Motor neuron (in vitro differentiated cells): ENCODE results near the gene NRCAM. TPM values are rescaled to one million over a fixed set of nuclear protein-coding genes. Genes with fewer than 3 reads are reported as not detected.
"Not testable (repeated sequence)": the region's sequence is repeated elsewhere in the genome, so short reads cannot be mapped to it uniquely, and the experiment has no call there.

Source experiments
- ATAC-seq, 8 experiments: fragments of 200-7000 bp; cut with Tn5 transposase; replicated peaks in 6 of 8; 2 replicates each; pipeline ENCODE4 v1.8.0; 2021; ENCODE audit warnings: mild to moderate bottlenecking in 8 of 8, moderate library complexity in 8 of 8
- H3K27ac ChIP-seq, 2 donors: fragments of 250-450 bp; sonication (Bioruptor Pico); 2 replicates each; pipeline ENCODE4 v1.9.0; 2021; ENCODE audit warnings: antibody characterized with exemption in 2 of 2, mild to moderate bottlenecking in 2 of 2, moderate library complexity in 1 of 2
- H3K4me1 ChIP-seq, 2 donors: fragments of 250-450 bp; sonication (Bioruptor Pico); replicated peaks in 1 of 2; 2 replicates each; pipeline ENCODE4 v1.6.1; 2021; ENCODE audit warnings: antibody characterized with exemption in 2 of 2, mild to moderate bottlenecking in 2 of 2, moderate library complexity in 1 of 2
- H3K4me3 ChIP-seq, 5 donors: fragments of 250-450 bp; sonication (Bioruptor Pico); 2 replicates each; pipeline ENCODE4 v1.9.0; 2021; ENCODE audit warnings: antibody characterized with exemption in 5 of 5, mild to moderate bottlenecking in 5 of 5, moderate library complexity in 4 of 5
- WGBS, 10 experiments: fragments of 450-650 bp; shearing (Covaris generic); methylation state at CpG; one replicate each; pipeline ENCODE4 v1.0.0; 2022; 5-methylcytosine and 5-hydroxymethylcytosine counted together
- in situ Hi-C, 9 experiments: fragments of 400-800 bp; cut with MboI; loops; one replicate each; pipeline ENCODE4 v1.15.0; 2021; ENCODE audit warnings: low sequenced_read_pairs in 9 of 9, low pct_unique_long_range_greater_than_20kb in 2 of 9; ENCODE audit not compliant: unreplicated experiment in 9 of 9
- total RNA-seq, 8 experiments: library from RNA; unstranded; fragments of 300-600 nt; gene quantifications; 2 replicates each; pipeline versions ENCODE4 v1.2.3 to v1.2.4, GENCODE V29; 2022

The NRCAM gene
- total RNA-seq, 8 experiments from 2014 or later = 2.8 to 81.9 (median 53.8) TPM

- H3K27ac ChIP-seq = no peak overlapping the region
- in situ Hi-C loops = no loop called here
Measured at GRCh38 chr7:108263425-108263824, 192.8 kb downstream of the NRCAM start.

GRCh38 chr7:108261560-108262255 is 194.5 kb downstream of the NRCAM start:
- in situ Hi-C loops = no loop called here
- ATAC-seq = peak in 3 of 8 experiments; percentile 44 to 91 (median 57)
- H3K4me3 ChIP-seq = no peak overlapping the region
- WGBS, 10 experiments = 17 to 100% (median 92%) methylated on average over 1 of the region's 1 CpG; no CpG with 5 or more reads in 6 of the 10 experiments
- H3K27ac ChIP-seq = no peak overlapping the region
- H3K4me1 ChIP-seq = no peaks in the 10 kb centered on the region

More at GRCh38 chr7:108263425-108263824, 192.8 kb downstream of the NRCAM start:
- 50 to 100% (median 80%) methylated on average over 1 to 2 of the region's 3 CpGs; no CpG with 5 or more reads in 4 of the 10 experiments for WGBS, 10 experiments
- Histone ChIP-seq H3K4me3 (no peak overlapping the region), H3K4me1 (no peaks in the 10 kb centered on the region)
- peak in 5 of 8 experiments; percentile 15 to 98 (median 41) for ATAC-seq

- H3K4me1 ChIP-seq, H3K27ac ChIP-seq, H3K4me3 ChIP-seq, in situ Hi-C loops, ATAC-seq: not testable (repeated sequence)
- 39 to 100% (median 93%) methylated on average over 1 to 3 of the region's 3 CpGs; no CpG with 5 or more reads in 1 of the 10 experiments for WGBS, 10 experiments
Measured at GRCh38 chr7:108259447-108259846, 196.8 kb downstream of the NRCAM start.

- Histone ChIP-seq H3K27ac (no peak overlapping the region), H3K4me3 (no peak overlapping the region), H3K4me1 (no peaks in the 10 kb centered on the region)
- 75 to 100% (median 99%) methylated on average over 1 to 4 of the region's 4 CpGs; no CpG with 5 or more reads in 2 of the 10 experiments for WGBS, 10 experiments
- in situ Hi-C loops = no loop called here
- ATAC-seq = no peak
Measured at GRCh38 chr7:108257954-108258353, 198.3 kb downstream of the NRCAM start.

GRCh38 chr7:108254259-108254658 is 202.0 kb downstream of the NRCAM start:
- peak in 2 of 8 experiments; percentile 59 to 71 for ATAC-seq
- H3K4me1 ChIP-seq = peaks cover 1 to 5% of the 10 kb centered on the region in 2 donors
- H3K4me3 ChIP-seq = no peak overlapping the region
- in situ Hi-C loops = no loop called here
- H3K27ac ChIP-seq = no peak overlapping the region
- WGBS, 10 experiments = 50 to 100% (median 80%) methylated on average over 1 to 2 of the region's 2 CpGs

GRCh38 chr7:108253275-108254044 is 202.8 kb downstream of the NRCAM start:
- no peak overlapping the region for H3K4me3 ChIP-seq
- H3K4me1 ChIP-seq = peaks cover 2 to 9% of the 10 kb centered on the region in 2 donors
- in situ Hi-C loops = no loop called here
- WGBS, 10 experiments = 49 to 100% (median 85%) methylated on average over 2 to 6 of the region's 6 CpGs
- ATAC-seq = peak in 1 of 8 experiments; percentile 32
- H3K27ac ChIP-seq = no peak overlapping the region

- peak in 1 of 8 experiments; percentile 53 for ATAC-seq
- Histone ChIP-seq H3K4me1 (peaks cover 2 to 9% of the 10 kb centered on the region in 2 donors), H3K27ac (no peak overlapping the region), H3K4me3 (no peak overlapping the region)
- WGBS, 10 experiments = 23 to 100% (median 90%) methylated on average over 1 to 3 of the region's 3 CpGs; no CpG with 5 or more reads in 1 of the 10 experiments
- in situ Hi-C loops = no loop called here
Measured at GRCh38 chr7:108252177-108252576, 204.1 kb downstream of the NRCAM start.

GRCh38 chr7:108251700-108252099 is 204.5 kb downstream of the NRCAM start:
- ATAC-seq = no peak
- in situ Hi-C loops = no loop called here
- 17 to 100% (median 75%) methylated on average over 1 of the region's 1 CpG; no CpG with 5 or more reads in 4 of the 10 experiments for WGBS, 10 experiments
- peaks cover 3 to 11% of the 10 kb centered on the region in 2 donors for H3K4me1 ChIP-seq
- no peak overlapping the region for H3K4me3 ChIP-seq
- H3K27ac ChIP-seq = no peak overlapping the region

- no peak overlapping the region for H3K27ac ChIP-seq
- peaks cover 18 to 22% of the 10 kb centered on the region in 2 donors for H3K4me1 ChIP-seq
- ATAC-seq = no peak
- 0 to 38% (median 17%) methylated on average over 1 of the region's 1 CpG; no CpG with 5 or more reads in 4 of the 10 experiments for WGBS, 10 experiments
- no peak overlapping the region for H3K4me3 ChIP-seq
- in situ Hi-C loops = no loop called here
Measured at GRCh38 chr7:108249453-108249852, 206.8 kb downstream of the NRCAM start.

- no peak for ATAC-seq
- WGBS, 10 experiments = 45 to 100% (median 87%) methylated on average over 1 to 4 of the region's 4 CpGs; no CpG with 5 or more reads in 4 of the 10 experiments
Measured at GRCh38 chr7:108248821-108249220, 207.4 kb downstream of the NRCAM start.

GRCh38 chr7:108248418-108248817 is 207.8 kb downstream of the NRCAM start:
- WGBS, 10 experiments = 50 to 100% (median 91%) methylated on average over 1 to 2 of the region's 2 CpGs; no CpG with 5 or more reads in 5 of the 10 experiments

More at GRCh38 chr7:108248821-108249220, 207.4 kb downstream of the NRCAM start:
- Histone ChIP-seq H3K4me1 (peaks cover 18 to 22% of the 10 kb centered on the region in 2 donors), H3K27ac (no peak overlapping the region), H3K4me3 (no peak overlapping the region)
- in situ Hi-C loops = no loop called here

GRCh38 chr7:108247614-108248013 is 208.6 kb downstream of the NRCAM start:
- H3K4me1 ChIP-seq = peaks cover 18 to 24% of the 10 kb centered on the region in 2 donors
- no peak overlapping the region for H3K27ac ChIP-seq
- peak in 3 of 8 experiments; percentile 17 to 94 (median 48) for ATAC-seq
- WGBS, 10 experiments = 20 to 100% (median 78%) methylated on average over 1 of the region's 1 CpG; no CpG with 5 or more reads in 4 of the 10 experiments
- in situ Hi-C loops = no loop called here
- H3K4me3 ChIP-seq = no peak overlapping the region

More at GRCh38 chr7:108248418-108248817, 207.8 kb downstream of the NRCAM start:
- ATAC-seq = no peak
- in situ Hi-C loops = no loop called here
- Histone ChIP-seq H3K27ac (no peak overlapping the region), H3K4me3 (no peak overlapping the region), H3K4me1 (peaks cover 18 to 22% of the 10 kb centered on the region in 2 donors)
